ENCODE measurements around the gene HUNK.

The HUNK gene

DNA sequence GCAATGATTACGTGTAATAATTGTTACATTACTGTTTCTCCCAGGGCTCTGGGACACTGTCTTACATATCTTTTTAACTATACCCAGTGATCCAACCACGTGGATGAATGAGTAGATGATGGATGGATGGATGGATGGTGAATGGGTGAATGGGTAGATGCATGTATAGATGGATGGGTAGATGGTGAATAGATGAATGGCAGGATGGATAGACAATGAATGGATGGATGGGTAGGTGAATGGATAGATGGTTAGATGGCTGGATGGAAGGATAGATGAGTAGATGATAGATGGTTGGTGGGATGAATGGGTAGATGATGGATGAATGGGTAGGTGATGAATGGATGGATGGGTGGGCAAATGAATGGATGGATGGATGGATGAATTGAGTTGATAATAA, 135.9 kb downstream of the HUNK start (continued):
- TF ChIP-seq, protein P1, sequence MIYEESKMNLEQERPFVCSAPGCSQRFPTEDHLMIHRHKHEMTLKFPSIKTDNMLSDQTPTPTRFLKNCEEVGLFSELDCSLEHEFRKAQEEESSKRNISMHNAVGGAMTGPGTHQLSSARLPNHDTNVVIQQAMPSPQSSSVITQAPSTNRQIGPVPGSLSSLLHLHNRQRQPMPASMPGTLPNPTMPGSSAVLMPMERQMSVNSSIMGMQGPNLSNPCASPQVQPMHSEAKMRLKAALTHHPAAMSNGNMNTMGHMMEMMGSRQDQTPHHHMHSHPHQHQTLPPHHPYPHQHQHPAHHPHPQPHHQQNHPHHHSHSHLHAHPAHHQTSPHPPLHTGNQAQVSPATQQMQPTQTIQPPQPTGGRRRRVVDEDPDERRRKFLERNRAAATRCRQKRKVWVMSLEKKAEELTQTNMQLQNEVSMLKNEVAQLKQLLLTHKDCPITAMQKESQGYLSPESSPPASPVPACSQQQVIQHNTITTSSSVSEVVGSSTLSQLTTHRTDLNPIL (CRISPR knock-in tag; IDR thresholded peaks at IDR 0.05; ENCODE audit: low read depth), result no peak

DNA sequence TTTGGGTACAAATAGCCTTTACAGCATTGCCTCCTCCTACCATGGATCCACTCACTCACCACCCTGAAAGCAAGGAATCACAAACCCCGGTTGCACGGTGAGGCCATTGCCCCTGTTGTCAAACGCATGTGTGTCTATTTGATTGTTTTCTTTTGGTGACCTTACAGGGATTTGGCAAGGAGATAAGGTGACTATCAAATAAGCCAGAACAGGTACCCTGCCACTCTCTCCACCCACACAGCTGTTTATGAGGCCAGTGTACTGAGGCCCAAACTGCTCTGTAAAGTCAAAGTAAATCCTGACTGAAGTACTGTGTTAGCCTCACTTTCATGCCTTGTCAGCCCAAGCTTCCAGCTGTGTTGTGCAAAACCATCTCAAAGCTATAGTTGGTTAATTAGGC, 136.4 kb downstream of the HUNK start:
- TF ChIP-seq SNAI2 (CRISPR knock-in tag; IDR thresholded peaks at IDR 0.05) (no peak), BACH2 (CRISPR knock-in tag; IDR thresholded peaks at IDR 0.05; ENCODE audit: borderline replicate concordance) (no peak), ZFP30 (CRISPR knock-in tag; IDR thresholded peaks at IDR 0.05) (no peak), TCF4 (CRISPR knock-in tag; IDR thresholded peaks at IDR 0.05; ENCODE audit: borderline replicate concordance) (no peak), ARNTL (CRISPR knock-in tag; IDR thresholded peaks at IDR 0.05; ENCODE audit: borderline replicate concordance, low read depth) (no peak)
- TF ChIP-seq, protein P2, sequence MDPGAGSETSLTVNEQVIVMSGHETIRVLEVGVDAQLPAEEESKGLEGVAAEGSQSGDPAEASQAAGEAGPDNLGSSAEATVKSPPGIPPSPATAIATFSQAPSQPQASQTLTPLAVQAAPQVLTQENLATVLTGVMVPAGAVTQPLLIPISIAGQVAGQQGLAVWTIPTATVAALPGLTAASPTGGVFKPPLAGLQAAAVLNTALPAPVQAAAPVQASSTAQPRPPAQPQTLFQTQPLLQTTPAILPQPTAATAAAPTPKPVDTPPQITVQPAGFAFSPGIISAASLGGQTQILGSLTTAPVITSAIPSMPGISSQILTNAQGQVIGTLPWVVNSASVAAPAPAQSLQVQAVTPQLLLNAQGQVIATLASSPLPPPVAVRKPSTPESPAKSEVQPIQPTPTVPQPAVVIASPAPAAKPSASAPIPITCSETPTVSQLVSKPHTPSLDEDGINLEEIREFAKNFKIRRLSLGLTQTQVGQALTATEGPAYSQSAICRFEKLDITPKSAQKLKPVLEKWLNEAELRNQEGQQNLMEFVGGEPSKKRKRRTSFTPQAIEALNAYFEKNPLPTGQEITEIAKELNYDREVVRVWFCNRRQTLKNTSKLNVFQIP (CRISPR knock-in tag; IDR thresholded peaks at IDR 0.05; ENCODE audit: borderline replicate concordance, low read depth), result no peak
- TF ChIP-seq, protein P1 (CRISPR knock-in tag; IDR thresholded peaks at IDR 0.05; ENCODE audit: low read depth), result no peak

DNA sequence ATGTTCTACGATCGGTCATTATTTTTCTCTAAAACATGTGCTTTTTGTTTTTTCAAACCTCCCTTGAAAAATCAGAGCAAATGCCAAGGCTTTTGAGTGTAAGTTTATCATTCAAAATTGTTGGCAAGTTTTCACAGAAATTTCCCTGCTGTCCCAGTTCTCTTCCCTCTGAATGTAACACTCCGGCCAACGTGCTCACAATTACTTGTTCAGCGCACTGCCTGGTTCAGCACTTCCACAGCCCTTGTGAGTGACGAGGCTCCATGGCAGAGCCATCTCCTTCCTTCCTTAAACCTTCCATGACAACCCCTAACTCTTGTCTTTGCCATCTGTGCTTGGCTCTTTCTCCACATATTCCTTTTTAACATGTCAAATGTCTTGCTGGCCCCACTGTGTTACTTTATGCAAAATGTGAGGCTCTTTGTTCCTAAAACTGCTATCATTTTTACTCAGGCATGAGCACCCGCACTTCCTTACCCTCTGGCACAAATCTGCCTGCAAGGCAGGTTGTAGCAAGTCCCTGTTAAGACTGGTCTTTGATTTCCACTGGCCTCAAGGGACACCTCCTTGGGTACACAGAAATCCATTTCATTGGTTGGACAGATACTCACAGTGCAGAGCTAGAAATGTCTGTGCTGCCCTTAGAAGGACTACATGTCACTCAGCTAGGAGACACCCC, 142.8 kb downstream of the HUNK start:
- ATAC-seq, result no peak
- no peak for TF ChIP-seq PPARA (CRISPR knock-in tag; IDR thresholded peaks at IDR 0.05; ENCODE audit: borderline replicate concordance)
- TF ChIP-seq, protein P3, sequence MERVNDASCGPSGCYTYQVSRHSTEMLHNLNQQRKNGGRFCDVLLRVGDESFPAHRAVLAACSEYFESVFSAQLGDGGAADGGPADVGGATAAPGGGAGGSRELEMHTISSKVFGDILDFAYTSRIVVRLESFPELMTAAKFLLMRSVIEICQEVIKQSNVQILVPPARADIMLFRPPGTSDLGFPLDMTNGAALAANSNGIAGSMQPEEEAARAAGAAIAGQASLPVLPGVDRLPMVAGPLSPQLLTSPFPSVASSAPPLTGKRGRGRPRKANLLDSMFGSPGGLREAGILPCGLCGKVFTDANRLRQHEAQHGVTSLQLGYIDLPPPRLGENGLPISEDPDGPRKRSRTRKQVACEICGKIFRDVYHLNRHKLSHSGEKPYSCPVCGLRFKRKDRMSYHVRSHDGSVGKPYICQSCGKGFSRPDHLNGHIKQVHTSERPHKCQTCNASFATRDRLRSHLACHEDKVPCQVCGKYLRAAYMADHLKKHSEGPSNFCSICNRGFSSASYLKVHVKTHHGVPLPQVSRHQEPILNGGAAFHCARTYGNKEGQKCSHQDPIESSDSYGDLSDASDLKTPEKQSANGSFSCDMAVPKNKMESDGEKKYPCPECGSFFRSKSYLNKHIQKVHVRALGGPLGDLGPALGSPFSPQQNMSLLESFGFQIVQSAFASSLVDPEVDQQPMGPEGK (CRISPR knock-in tag; IDR thresholded peaks at IDR 0.05; ENCODE audit: borderline replicate concordance), result no peak
- TF ChIP-seq TOX (CRISPR knock-in tag; IDR thresholded peaks at IDR 0.05; ENCODE audit: borderline replicate concordance), result no peak
- no peak for TF ChIP-seq BACH2 (CRISPR knock-in tag; IDR thresholded peaks at IDR 0.05; ENCODE audit: borderline replicate concordance)
- TF ChIP-seq, protein P4, sequence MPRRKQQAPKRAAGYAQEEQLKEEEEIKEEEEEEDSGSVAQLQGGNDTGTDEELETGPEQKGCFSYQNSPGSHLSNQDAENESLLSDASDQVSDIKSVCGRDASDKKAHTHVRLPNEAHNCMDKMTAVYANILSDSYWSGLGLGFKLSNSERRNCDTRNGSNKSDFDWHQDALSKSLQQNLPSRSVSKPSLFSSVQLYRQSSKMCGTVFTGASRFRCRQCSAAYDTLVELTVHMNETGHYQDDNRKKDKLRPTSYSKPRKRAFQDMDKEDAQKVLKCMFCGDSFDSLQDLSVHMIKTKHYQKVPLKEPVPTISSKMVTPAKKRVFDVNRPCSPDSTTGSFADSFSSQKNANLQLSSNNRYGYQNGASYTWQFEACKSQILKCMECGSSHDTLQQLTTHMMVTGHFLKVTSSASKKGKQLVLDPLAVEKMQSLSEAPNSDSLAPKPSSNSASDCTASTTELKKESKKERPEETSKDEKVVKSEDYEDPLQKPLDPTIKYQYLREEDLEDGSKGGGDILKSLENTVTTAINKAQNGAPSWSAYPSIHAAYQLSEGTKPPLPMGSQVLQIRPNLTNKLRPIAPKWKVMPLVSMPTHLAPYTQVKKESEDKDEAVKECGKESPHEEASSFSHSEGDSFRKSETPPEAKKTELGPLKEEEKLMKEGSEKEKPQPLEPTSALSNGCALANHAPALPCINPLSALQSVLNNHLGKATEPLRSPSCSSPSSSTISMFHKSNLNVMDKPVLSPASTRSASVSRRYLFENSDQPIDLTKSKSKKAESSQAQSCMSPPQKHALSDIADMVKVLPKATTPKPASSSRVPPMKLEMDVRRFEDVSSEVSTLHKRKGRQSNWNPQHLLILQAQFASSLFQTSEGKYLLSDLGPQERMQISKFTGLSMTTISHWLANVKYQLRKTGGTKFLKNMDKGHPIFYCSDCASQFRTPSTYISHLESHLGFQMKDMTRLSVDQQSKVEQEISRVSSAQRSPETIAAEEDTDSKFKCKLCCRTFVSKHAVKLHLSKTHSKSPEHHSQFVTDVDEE (CRISPR knock-in tag; IDR thresholded peaks at IDR 0.05), result no peak
- TF ChIP-seq TCF4 (CRISPR knock-in tag; IDR thresholded peaks at IDR 0.05; ENCODE audit: borderline replicate concordance), result no peak
- no peak for TF ChIP-seq ZNF70 (CRISPR knock-in tag; IDR thresholded peaks at IDR 0.05)
- no peak for TF ChIP-seq CSDC2 (CRISPR knock-in tag; IDR thresholded peaks at IDR 0.05)
- no peak for TF ChIP-seq ZC3H10 (CRISPR knock-in tag; IDR thresholded peaks at IDR 0.05)
- TF ChIP-seq ESRRG (CRISPR knock-in tag; IDR thresholded peaks at IDR 0.05), result no peak
- TF ChIP-seq, protein P2 (CRISPR knock-in tag; IDR thresholded peaks at IDR 0.05; ENCODE audit: borderline replicate concordance, low read depth), result no peak
- TF ChIP-seq, protein P1 (CRISPR knock-in tag; IDR thresholded peaks at IDR 0.05; ENCODE audit: low read depth), result no peak

More for the DNA sequence above, 136.4 kb downstream of the HUNK start:
- ATAC-seq, result no peak

All from SK-N-SH treated with all-trans-retinoic acid at 6 μM for 48 hours (cell line).